ENCODE measurements around the gene CMTM4.

Gene CMTM4

GRCh38 chr16:66590322-66590721 is 106.2 kb downstream of the CMTM4 start:
- Mint-ChIP-seq H3K4me1 (peaks cover 30% of the 10 kb centered on the region), H3K27me3 (no peaks in the 10 kb centered on the region), H3K36me3 (no peaks in the 10 kb centered on the region), H3K9me3 (no peaks in the 10 kb centered on the region), H3K27ac (peak overlapping the region; percentile 31), H3K4me3 (peak overlapping the region; percentile 78)

GRCh38 chr16:66588981-66589713 is 107.4 kb downstream of the CMTM4 start:
- H3K36me3 Mint-ChIP-seq, result no peaks in the 10 kb centered on the region
- H3K9me3 Mint-ChIP-seq, result no peaks in the 10 kb centered on the region
- peak overlapping the region; percentile 78 for H3K4me3 Mint-ChIP-seq
- peaks cover 30% of the 10 kb centered on the region for H3K4me1 Mint-ChIP-seq
- peak overlapping the region; percentile 49 for H3K27ac Mint-ChIP-seq
- no peaks in the 10 kb centered on the region for H3K27me3 Mint-ChIP-seq

GRCh38 chr16:66587881-66588600 is 108.5 kb downstream of the CMTM4 start:
- H3K4me3 Mint-ChIP-seq, result no peak overlapping the region
- H3K27ac Mint-ChIP-seq, result peak overlapping the region; percentile 84

DNA sequence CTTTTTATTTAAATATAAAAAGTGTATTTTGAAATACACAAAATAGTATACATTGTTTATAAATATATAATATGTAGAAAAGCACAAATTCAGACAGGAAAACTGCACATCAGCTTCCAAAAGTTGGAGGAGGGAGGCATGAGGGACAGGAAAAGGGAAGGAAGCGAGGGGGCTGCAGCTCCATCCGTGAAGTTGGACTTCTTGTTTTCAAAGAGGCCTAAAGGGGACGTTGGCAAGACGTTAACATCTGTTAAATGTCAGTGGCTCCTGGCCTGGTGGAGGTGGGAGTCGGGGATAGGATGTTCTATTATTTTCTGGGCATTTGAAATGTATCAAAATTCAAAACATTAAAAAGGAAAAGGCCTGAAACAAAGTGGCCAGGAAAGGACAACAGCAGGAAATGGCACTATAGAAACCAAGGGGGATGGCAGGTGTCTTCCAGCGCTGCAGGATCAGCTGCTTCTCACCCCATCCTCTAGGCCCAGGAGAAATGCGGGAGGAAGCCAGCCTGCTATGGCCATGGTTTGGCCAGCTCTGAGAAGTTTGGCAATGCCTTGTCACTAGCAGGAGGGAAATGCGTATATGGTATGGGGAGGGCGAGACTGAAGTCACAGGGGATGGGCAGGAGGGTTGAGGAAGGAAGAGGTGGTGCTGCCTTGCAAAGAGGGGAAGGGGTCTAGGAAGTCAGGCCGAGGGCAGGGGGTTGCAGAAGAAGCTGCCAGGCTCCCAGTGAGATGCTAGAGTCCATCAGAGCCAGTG is 110.9 kb downstream of the CMTM4 start:
- Mint-ChIP-seq H3K4me1 (peaks cover 28% of the 10 kb centered on the region), H3K9me3 (no peaks in the 10 kb centered on the region), H3K27ac (no peak overlapping the region), H3K27me3 (no peaks in the 10 kb centered on the region), H3K4me3 (no peak overlapping the region), H3K36me3 (no peaks in the 10 kb centered on the region)

More at GRCh38 chr16:66587881-66588600, 108.5 kb downstream of the CMTM4 start:
- Mint-ChIP-seq H3K27me3 (no peaks in the 10 kb centered on the region), H3K36me3 (no peaks in the 10 kb centered on the region), H3K4me1 (peaks cover 30% of the 10 kb centered on the region), H3K9me3 (no peaks in the 10 kb centered on the region)

- Mint-ChIP-seq H3K27me3 (peaks cover 8% of the 10 kb centered on the region), H3K9me3 (no peaks in the 10 kb centered on the region), H3K4me1 (peaks cover 8% of the 10 kb centered on the region), H3K4me3 (no peak overlapping the region), H3K36me3 (no peaks in the 10 kb centered on the region), H3K27ac (peak overlapping the region; percentile 35)
Measured at GRCh38 chr16:66581246-66581952, 115.1 kb downstream of the CMTM4 start.

GRCh38 chr16:66580605-66581209 is 115.8 kb downstream of the CMTM4 start:
- H3K36me3 Mint-ChIP-seq, result no peaks in the 10 kb centered on the region
- H3K4me1 Mint-ChIP-seq, result peaks cover 8% of the 10 kb centered on the region
- no peak overlapping the region for H3K4me3 Mint-ChIP-seq
- H3K27ac Mint-ChIP-seq, result no peak overlapping the region
- H3K27me3 Mint-ChIP-seq, result peaks cover 8% of the 10 kb centered on the region
- H3K9me3 Mint-ChIP-seq, result no peaks in the 10 kb centered on the region

DNA sequence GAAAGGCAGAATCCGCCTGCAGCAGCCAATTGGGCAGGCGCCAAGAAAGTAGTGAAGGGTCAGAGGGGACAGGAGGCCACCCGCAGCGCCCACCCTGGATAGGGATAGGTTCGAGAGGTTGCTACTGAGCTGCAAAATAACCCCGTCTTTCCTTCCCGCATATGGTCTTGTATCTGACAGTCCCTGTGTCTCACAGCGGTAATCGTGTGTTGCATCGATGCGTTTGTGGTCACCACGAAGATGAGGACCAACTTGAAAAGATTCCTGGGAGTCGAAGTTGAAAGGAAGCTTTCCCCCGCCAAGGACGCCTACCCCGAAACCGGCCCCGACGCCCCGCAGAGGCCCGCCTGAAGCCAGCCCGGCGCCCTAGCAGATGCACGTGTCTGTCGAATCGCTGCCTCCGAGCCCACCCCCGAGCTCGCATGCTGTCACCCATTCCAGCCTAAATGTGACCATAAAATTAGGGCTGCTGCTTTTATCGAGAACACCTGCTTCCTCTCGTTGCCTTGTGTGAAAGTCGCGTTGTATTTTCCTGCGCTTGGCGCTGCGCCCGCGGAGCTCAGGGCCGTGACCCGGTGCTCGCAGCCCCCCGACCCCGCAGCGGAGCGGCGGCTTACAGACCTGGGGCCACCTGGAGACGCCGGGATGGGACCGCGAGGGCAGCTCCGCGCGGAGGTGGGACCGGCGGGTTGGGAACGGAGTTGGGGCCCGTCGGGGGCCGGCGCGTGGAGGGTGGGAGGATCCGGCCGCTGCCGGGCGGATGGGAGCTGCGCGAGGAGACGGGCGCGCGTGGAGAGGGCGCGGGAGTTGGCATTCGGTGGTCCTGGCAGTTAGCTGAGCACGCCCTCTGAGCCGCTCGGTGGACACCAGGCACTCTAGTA is 117.7 kb downstream of the CMTM4 start, which contains the start of gene CMTM2:
Gene CMTM2 (plus strand): TSS at position 813 of the 881 bp plus-strand sequence. CDS start 145 bp downstream, outside the sequence.
- Mint-ChIP-seq H3K9me3 (no peaks in the 10 kb centered on the region), H3K27ac (no peak within 1 kb of the TSS), H3K36me3 (no peaks in the 10 kb centered on the region), H3K27me3 (peaks cover 8% of the 10 kb centered on the region), H3K4me1 (peaks cover 8% of the 10 kb centered on the region), H3K4me3 (peak within 1 kb of the TSS; percentile 75)

DNA sequence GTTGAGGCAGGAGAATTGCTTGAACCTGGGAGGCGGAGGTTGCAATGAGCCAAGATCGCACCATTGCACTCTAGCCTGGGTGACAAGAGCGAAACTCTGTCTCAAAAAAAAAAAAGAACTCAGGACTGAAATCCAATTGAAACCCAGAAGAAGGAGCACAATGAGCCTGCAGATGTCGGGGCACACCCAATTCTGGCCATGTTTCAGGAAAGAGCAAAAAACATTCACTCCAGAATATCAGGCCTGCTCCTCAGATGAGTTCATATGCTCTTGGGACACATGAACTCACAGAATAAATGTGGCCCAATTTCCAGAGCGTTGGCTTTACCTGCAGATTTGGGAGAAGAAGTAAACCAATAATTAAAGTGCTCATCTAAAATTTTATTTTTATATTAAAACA is 120.2 kb downstream of the CMTM4 start:
- H3K27ac Mint-ChIP-seq, result no peak overlapping the region
- peaks cover 8% of the 10 kb centered on the region for H3K27me3 Mint-ChIP-seq
- peaks cover 8% of the 10 kb centered on the region for H3K4me1 Mint-ChIP-seq
- H3K36me3 Mint-ChIP-seq, result no peaks in the 10 kb centered on the region
- H3K4me3 Mint-ChIP-seq, result no peak overlapping the region
- no peaks in the 10 kb centered on the region for H3K9me3 Mint-ChIP-seq

DNA sequence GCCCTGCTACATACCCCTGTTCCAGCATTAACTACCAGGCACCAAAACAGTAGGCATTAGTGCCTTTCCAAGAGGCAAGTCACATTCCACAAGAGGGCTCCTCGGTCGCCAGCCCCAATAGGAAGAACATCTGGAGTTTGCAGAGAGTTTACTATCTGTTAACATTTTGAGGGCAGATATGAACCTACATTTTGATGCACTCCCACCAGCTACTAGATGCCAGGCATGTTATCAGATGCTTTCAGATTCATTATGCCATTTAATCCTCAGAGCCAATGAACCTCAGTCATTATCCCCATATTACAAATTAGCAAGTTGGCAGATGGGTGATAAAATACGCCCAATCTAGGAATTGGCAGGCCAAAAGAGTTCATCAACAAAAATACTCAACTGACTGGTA is 121.5 kb downstream of the CMTM4 start:
- Mint-ChIP-seq H3K9me3 (no peaks in the 10 kb centered on the region), H3K4me3 (no peak overlapping the region), H3K27ac (no peak overlapping the region), H3K27me3 (peaks cover 8% of the 10 kb centered on the region), H3K4me1 (peaks cover 8% of the 10 kb centered on the region), H3K36me3 (no peaks in the 10 kb centered on the region)

DNA sequence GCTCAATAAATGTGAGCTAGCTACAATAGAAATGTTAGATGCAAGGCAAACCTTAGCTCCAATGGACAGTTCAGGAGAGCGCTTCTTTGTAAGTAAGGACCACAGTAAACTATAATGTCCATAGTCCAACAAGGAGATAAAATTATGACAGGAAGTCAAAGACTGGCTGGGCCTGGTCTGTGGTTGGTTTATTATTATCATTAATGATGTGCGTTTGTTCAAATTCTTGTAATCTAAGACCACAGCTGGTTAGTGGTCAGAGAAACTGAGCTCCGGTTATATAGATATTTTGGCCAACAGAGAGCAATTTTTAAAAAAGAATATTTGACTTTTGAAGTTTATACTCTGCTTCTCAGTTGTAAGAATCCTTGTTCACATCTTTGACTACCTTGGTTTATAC is 122.0 kb downstream of the CMTM4 start:
- Mint-ChIP-seq H3K36me3 (no peaks in the 10 kb centered on the region), H3K4me3 (no peak overlapping the region), H3K27me3 (peaks cover 5% of the 10 kb centered on the region), H3K9me3 (no peaks in the 10 kb centered on the region), H3K4me1 (peaks cover 7% of the 10 kb centered on the region), H3K27ac (no peak overlapping the region)

DNA sequence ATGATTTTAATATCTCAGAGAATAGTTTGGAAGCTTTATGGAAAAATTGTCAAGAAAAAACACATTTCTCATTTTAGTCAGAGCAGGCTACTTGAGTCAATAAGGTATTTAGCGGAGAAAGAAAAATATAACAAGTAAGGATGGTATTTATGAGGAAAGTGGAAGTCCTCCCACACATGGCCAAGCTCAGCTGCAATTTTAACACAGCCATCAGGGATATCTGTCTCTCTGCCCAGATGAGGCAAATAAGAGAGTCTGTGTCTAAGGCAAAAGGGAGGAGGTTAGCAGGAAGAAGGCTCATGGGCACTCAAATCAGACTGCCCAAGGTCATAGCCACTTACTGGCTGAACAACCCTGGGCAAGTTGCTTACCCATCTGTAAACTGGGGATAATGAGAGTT is 122.5 kb downstream of the CMTM4 start:
- H3K9me3 Mint-ChIP-seq, result no peaks in the 10 kb centered on the region
- no peaks in the 10 kb centered on the region for H3K36me3 Mint-ChIP-seq
- H3K27me3 Mint-ChIP-seq, result peaks cover 3% of the 10 kb centered on the region
- no peak overlapping the region for H3K4me3 Mint-ChIP-seq
- peaks cover 4% of the 10 kb centered on the region for H3K4me1 Mint-ChIP-seq
- no peak overlapping the region for H3K27ac Mint-ChIP-seq

- Mint-ChIP-seq H3K27ac (no peak overlapping the region), H3K36me3 (peaks cover 4% of the 10 kb centered on the region), H3K4me1 (peaks cover 9% of the 10 kb centered on the region), H3K9me3 (peaks cover 2% of the 10 kb centered on the region), H3K4me3 (no peak overlapping the region), H3K27me3 (no peaks in the 10 kb centered on the region)
Measured at GRCh38 chr16:66572356-66572755, 124.2 kb downstream of the CMTM4 start.

GRCh38 chr16:66569827-66570405 is 126.6 kb downstream of the CMTM4 start:
- Mint-ChIP-seq H3K9me3 (peaks cover 3% of the 10 kb centered on the region), H3K27me3 (no peaks in the 10 kb centered on the region), H3K36me3 (peaks cover 9% of the 10 kb centered on the region), H3K4me3 (no peak overlapping the region), H3K27ac (no peak overlapping the region), H3K4me1 (peaks cover 10% of the 10 kb centered on the region)

- H3K4me3 Mint-ChIP-seq, result no peak overlapping the region
- H3K27me3 Mint-ChIP-seq, result no peaks in the 10 kb centered on the region
- no peak overlapping the region for H3K27ac Mint-ChIP-seq
- peaks cover 14% of the 10 kb centered on the region for H3K4me1 Mint-ChIP-seq
- H3K36me3 Mint-ChIP-seq, result peaks cover 9% of the 10 kb centered on the region
- peaks cover 3% of the 10 kb centered on the region for H3K9me3 Mint-ChIP-seq
Measured at GRCh38 chr16:66569131-66569530, 127.4 kb downstream of the CMTM4 start.
